Esophagus mucosa (tissue), 1 donor: Measurements from ENCODE around the gene KCNIP2. TPM values are rescaled to one million over a fixed set of nuclear protein-coding genes. Genes with fewer than 3 reads are reported as not detected.

ENCODE experiments used
- ATAC-seq: fragments of 200-7000 bp; cut with Tn5 transposase; one replicate; pipeline ENCODE4 v1.9.1; 2020
- total RNA-seq: library from RNA; stranded (reverse); gene quantifications from one replicate; pipeline ENCODE4 v1.2.4, GENCODE V29; 2023
- donor health status: DM: yes; HTN: yes; CAD: no.

The KCNIP2 gene
- 0.84 TPM for total RNA-seq

- peak; percentile 18 for ATAC-seq
Observed at GRCh38 chr10:101843032-101844021, at the start of gene KCNIP2. Gene KCNIP2 (minus strand): TSS chr10:101843800. CDS start chr10:101843568, 232 bp downstream.

GRCh38 chr10:101892782-101893391, 49.3 kb upstream of the KCNIP2 start:
- no peak for ATAC-seq

GRCh38 chr10:101889256-101890210, 45.9 kb upstream of the KCNIP2 start:
- ATAC-seq = peak; percentile 55

- no peak for ATAC-seq
Observed at GRCh38 chr10:101888251-101888949, 44.8 kb upstream of the KCNIP2 start.

- ATAC-seq = no peak
Observed at GRCh38 chr10:101887775-101888174, 44.2 kb upstream of the KCNIP2 start.

GRCh38 chr10:101886521-101887312, 43.1 kb upstream of the KCNIP2 start:
- ATAC-seq = no peak

- ATAC-seq = no peak
Observed at GRCh38 chr10:101881036-101881774, 37.6 kb upstream of the KCNIP2 start.

- no peak for ATAC-seq
Observed at GRCh38 chr10:101880232-101880573, 36.6 kb upstream of the KCNIP2 start.

GRCh38 chr10:101879456-101880231, 36.0 kb upstream of the KCNIP2 start:
- no peak for ATAC-seq

- no peak for ATAC-seq
Observed at GRCh38 chr10:101878869-101879268, 35.3 kb upstream of the KCNIP2 start.

GRCh38 chr10:101875068-101875688, 31.6 kb upstream of the KCNIP2 start:
- ATAC-seq = no peak

GRCh38 chr10:101874252-101874651, 30.7 kb upstream of the KCNIP2 start:
- ATAC-seq = no peak

- no peak for ATAC-seq
Observed at GRCh38 chr10:101867931-101868330, 24.3 kb upstream of the KCNIP2 start.

- ATAC-seq = no peak
Observed at GRCh38 chr10:101859530-101859929, 15.9 kb upstream of the KCNIP2 start.

GRCh38 chr10:101858723-101859500, 15.3 kb upstream of the KCNIP2 start:
- ATAC-seq = no peak

- no peak for ATAC-seq
Observed at GRCh38 chr10:101857802-101858476, 14.3 kb upstream of the KCNIP2 start.

- ATAC-seq = no peak
Observed at GRCh38 chr10:101856626-101857025, 13.0 kb upstream of the KCNIP2 start.
